ENCODE results near the gene ZNF362. TPM values are rescaled to one million over a fixed set of nuclear protein-coding genes. Genes with fewer than 3 reads are reported as not detected.

Gene ZNF362
- total and polyA plus RNA-seq, 7 donors = 6.5 to 20.9 (median 15.2) TPM

- H3K4me1 ChIP-seq = peaks cover 100% of the 10 kb centered on the region
- intact Hi-C loops (cut with DNase I) = no loop called here
- peak overlapping the region; percentile 55 for H3K4me3 ChIP-seq
- ATAC-seq (peak; percentile 23 to 51 (median 46)), DNase-seq (peak; percentile 67 to 82)
- WGBS, 3 donors = 13 to 28% (median 20%) methylated on average over 2 of the region's 2 CpGs
- peak overlapping the region; percentile 98 for H3K27ac ChIP-seq
- no peaks in the 10 kb centered on the region for H3K27me3 ChIP-seq (ENCODE audit: insufficient read depth in 3 of 3, low read length in 2 of 3)
- no peaks in the 10 kb centered on the region for H3K9me3 ChIP-seq
- peaks cover 7 to 31% of the 10 kb centered on the region in 2 donors for H3K36me3 ChIP-seq (ENCODE audit: insufficient read depth in 1 of 2, low read depth in 1 of 2)
- peak; percentile 14 for TF ChIP-seq CTCF (IDR thresholded peaks at IDR 0.05)
Observed at GRCh38 chr1:33339413-33339812, 83.1 kb downstream of the ZNF362 start.

- Histone ChIP-seq H3K27me3 (ENCODE audit: insufficient read depth in 3 of 3, low read length in 2 of 3) (no peaks in the 10 kb centered on the region), H3K4me1 (peaks cover 100% of the 10 kb centered on the region), H3K9me3 (no peaks in the 10 kb centered on the region), H3K4me3 (peak overlapping the region; percentile 55), H3K36me3 (ENCODE audit: insufficient read depth in 1 of 2, low read depth in 1 of 2) (peaks cover 10 to 38% of the 10 kb centered on the region in 2 donors), H3K27ac (peak overlapping the region; percentile 98)
- WGBS, 3 donors = 51 to 59% (median 53%) methylated on average over 6 of the region's 6 CpGs
- no peak for TF ChIP-seq CTCF (IDR thresholded peaks at IDR 0.05)
- intact Hi-C loops (cut with DNase I) = no loop called here
- DNase-seq = no peak
- no peak for ATAC-seq
Observed at GRCh38 chr1:33341190-33341589, 84.9 kb downstream of the ZNF362 start.

GRCh38 chr1:33342041-33342723, 85.9 kb downstream of the ZNF362 start:
- Histone ChIP-seq H3K27me3 (ENCODE audit: insufficient read depth in 3 of 3, low read length in 2 of 3) (no peaks in the 10 kb centered on the region), H3K27ac (peak overlapping the region; percentile 98), H3K4me3 (peak overlapping the region; percentile 55), H3K9me3 (no peaks in the 10 kb centered on the region), H3K4me1 (peaks cover 98% of the 10 kb centered on the region), H3K36me3 (ENCODE audit: insufficient read depth in 1 of 2, low read depth in 1 of 2) (peaks cover 10 to 39% of the 10 kb centered on the region in 2 donors)
- ATAC-seq (peak; percentile 50 to 66 (median 58)), DNase-seq (peak; percentile 80 to 91)
- WGBS, 3 donors = 12 to 15% (median 12%) methylated on average over 7 of the region's 7 CpGs
- intact Hi-C loops (cut with DNase I) = loop anchor here in 1 of 2 donors (1.0 kb wide), 1 partner anchor 14 kb away; no protein-coding TSS in a partner anchor
- TF ChIP-seq CTCF (IDR thresholded peaks at IDR 0.05) = no peak

- H3K36me3 ChIP-seq (ENCODE audit: insufficient read depth in 1 of 2, low read depth in 1 of 2) = peaks cover 13 to 47% of the 10 kb centered on the region in 2 donors
- H3K9me3 ChIP-seq = no peaks in the 10 kb centered on the region
- no peak for DNase-seq
- peak in 3 of 4 donors; percentile 5 to 27 (median 12) for ATAC-seq
- H3K27me3 ChIP-seq (ENCODE audit: insufficient read depth in 3 of 3, low read length in 2 of 3) = no peaks in the 10 kb centered on the region
- H3K27ac ChIP-seq = peak overlapping the region; percentile 98
- H3K4me3 ChIP-seq = peak overlapping the region; percentile 85
- intact Hi-C loops (cut with DNase I) = no loop called here
- 10 to 22% (median 13%) methylated on average over 5 of the region's 5 CpGs for WGBS, 3 donors
- H3K4me1 ChIP-seq = peaks cover 92% of the 10 kb centered on the region
- no peak for TF ChIP-seq CTCF (IDR thresholded peaks at IDR 0.05)
Observed at GRCh38 chr1:33343539-33343938, 87.2 kb downstream of the ZNF362 start.

Data from psoas muscle (tissue), 8 donors.